Measurements from ENCODE around the gene PFKP. TPM values are rescaled to one million over a fixed set of nuclear protein-coding genes. Genes with fewer than 3 reads are reported as not detected.

The PFKP gene
- total RNA-seq, 1 experiment from 2014 or later: 140 TPM

DNA sequence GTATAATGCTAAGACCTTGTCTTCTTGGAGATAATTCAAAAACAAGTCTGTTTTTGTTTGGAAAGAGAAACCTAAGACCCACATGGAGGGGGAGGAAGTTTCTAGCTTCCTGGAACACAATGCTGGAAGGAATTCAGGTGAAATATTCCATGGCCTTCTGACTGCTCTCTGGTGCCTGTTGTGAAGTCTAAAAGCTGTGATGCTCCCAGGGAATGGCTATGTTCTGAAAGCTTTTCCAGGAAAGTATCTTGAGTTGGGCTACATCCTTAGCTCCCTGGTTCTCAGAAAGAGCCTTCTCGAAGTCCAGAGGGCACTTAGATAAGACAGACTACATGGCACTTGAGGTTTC, 12.5 kb upstream of the PFKP start:
- no TSS peak for BruUV-seq (replicated peaks)
- Histone ChIP-seq H3K36me3 (ENCODE audit: low read depth, low read length) (no peaks in the 10 kb centered on the region), H3F3A (ENCODE audit: low read length, unreplicated experiment) (no peaks in the 10 kb centered on the region), H3K4me1 (ENCODE audit: insufficient read depth, low read length) (no peaks in the 10 kb centered on the region), H4K20me1 (ENCODE audit: low read length) (no peaks in the 10 kb centered on the region), H3K9me3 (ENCODE audit: low read length) (no peaks in the 10 kb centered on the region), H3K4me3 (ENCODE audit: low read length) (no peak overlapping the region), H3K4me2 (ENCODE audit: low read length) (no peak overlapping the region), H3K27ac (ENCODE audit: low read length) (no peak overlapping the region), H3K9me2 (replicated peaks; ENCODE audit: low read length) (no peaks in the 10 kb centered on the region), H3K9ac (ENCODE audit: low read length) (no peak overlapping the region), H2AFZ (ENCODE audit: low read length) (no peak overlapping the region), H3K27me3 (ENCODE audit: low read length) (no peaks in the 10 kb centered on the region), H3K79me2 (ENCODE audit: low read length) (no peaks in the 10 kb centered on the region)
- DNase-seq: no peak
- intact Hi-C loops (cut with micrococcal nuclease): no loop called here
- ATAC-seq: no peak
- ChIA-PET POLR2A (ENCODE audit: unreplicated experiment) (no interaction called here), CTCF (no interaction called here)
- TF ChIP-seq EZH2phosphoT487 (IDR thresholded peaks at IDR 0.05; ENCODE audit: borderline replicate concordance, low read length): no peak
- no peak for TF ChIP-seq EZH2 (IDR thresholded peaks at IDR 0.05; ENCODE audit: low read length, unreplicated experiment)
- no peak for TF ChIP-seq CTCF (conservative IDR thresholded peaks at IDR 0.05; ENCODE audit: low read depth, low read length)

DNA sequence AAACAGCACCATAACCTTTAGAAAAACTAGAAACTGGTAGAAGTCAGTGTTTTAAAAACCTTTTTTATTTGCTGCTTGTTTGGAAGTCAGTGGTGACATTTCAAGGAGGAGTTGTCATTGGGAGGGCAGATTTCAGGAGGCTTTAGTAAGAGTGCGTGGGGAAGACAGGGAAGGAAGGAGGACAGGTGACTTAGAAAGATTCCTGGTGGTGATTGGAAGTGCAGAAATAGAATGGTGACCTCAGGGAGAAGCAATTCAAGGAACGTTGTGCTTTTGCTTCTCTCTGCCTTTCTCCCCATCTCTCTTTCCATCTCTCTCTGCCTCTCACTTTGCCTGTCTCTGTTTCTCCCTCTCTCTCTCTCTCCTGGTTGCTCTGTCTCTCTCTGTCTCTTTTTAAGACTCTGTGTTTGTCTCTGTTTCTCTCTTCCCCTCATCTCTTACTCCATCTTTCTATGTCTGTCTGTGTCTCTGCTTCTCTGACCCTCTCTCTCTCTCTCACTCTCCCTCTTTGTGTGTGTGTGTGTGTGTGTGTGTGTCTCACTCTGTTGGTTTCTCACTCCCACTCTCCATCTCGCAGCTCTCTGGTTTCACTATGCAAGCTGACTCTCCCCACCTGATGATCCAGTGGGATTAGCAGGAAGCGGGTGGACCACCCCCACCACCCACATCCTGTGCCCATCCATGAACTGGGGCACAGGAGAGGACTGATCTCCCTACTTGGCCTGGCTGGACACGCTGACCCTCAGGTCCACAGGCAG, 10.9 kb upstream of the PFKP start:
- TF ChIP-seq CTCF (conservative IDR thresholded peaks at IDR 0.05; ENCODE audit: low read depth, low read length) (no peak), EZH2phosphoT487 (IDR thresholded peaks at IDR 0.05; ENCODE audit: borderline replicate concordance, low read length) (no peak), EZH2 (IDR thresholded peaks at IDR 0.05; ENCODE audit: low read length, unreplicated experiment) (no peak)
- H3F3A ChIP-seq (ENCODE audit: low read length, unreplicated experiment): no peaks in the 10 kb centered on the region
- H3K4me3 ChIP-seq (ENCODE audit: low read length): no peak overlapping the region
- BruUV-seq (replicated peaks): no TSS peak
- H3K27ac ChIP-seq (ENCODE audit: low read length): no peak overlapping the region
- intact Hi-C loops (cut with micrococcal nuclease): no loop called here
- H3K9me3 ChIP-seq (ENCODE audit: low read length): no peaks in the 10 kb centered on the region
- no peak overlapping the region for H3K4me2 ChIP-seq (ENCODE audit: low read length)
- H3K9ac ChIP-seq (ENCODE audit: low read length): no peak overlapping the region
- no peak overlapping the region for H2AFZ ChIP-seq (ENCODE audit: low read length)
- ChIA-PET POLR2A (ENCODE audit: unreplicated experiment) (no interaction called here), CTCF (no interaction called here)
- DNase-seq: no peak
- no peaks in the 10 kb centered on the region for H3K27me3 ChIP-seq (ENCODE audit: low read length)
- no peaks in the 10 kb centered on the region for H3K9me2 ChIP-seq (replicated peaks; ENCODE audit: low read length)
- H3K79me2 ChIP-seq (ENCODE audit: low read length): no peaks in the 10 kb centered on the region
- no peaks in the 10 kb centered on the region for H3K36me3 ChIP-seq (ENCODE audit: low read depth, low read length)
- ATAC-seq: no peak
- H3K4me1 ChIP-seq (ENCODE audit: insufficient read depth, low read length): no peaks in the 10 kb centered on the region
- no peaks in the 10 kb centered on the region for H4K20me1 ChIP-seq (ENCODE audit: low read length)

DNA sequence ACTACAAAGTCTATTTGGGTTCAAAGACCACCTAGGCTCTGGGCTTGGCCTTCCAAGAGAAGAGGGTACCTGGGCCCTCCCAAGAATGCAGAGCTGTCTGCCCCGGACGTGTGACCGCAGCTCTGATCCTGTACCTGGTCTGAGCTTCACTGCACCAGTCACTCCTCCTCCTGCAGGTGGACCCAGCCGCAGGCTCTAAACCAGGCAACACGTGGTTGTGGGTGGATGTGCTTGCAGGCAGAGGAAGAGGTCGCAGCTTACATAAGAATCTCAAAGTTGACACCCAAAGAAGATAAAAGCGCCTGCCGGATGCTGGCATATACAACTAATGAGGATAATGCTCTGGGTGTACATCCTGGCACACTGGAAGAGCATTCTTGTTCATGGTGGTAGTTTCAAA, 9.4 kb upstream of the PFKP start:
- intact Hi-C loops (cut with micrococcal nuclease): no loop called here
- Histone ChIP-seq H3K79me2 (ENCODE audit: low read length) (no peaks in the 10 kb centered on the region), H3K4me2 (ENCODE audit: low read length) (no peak overlapping the region), H3F3A (ENCODE audit: low read length, unreplicated experiment) (no peaks in the 10 kb centered on the region), H3K27ac (ENCODE audit: low read length) (no peak overlapping the region), H4K20me1 (ENCODE audit: low read length) (no peaks in the 10 kb centered on the region), H3K9ac (ENCODE audit: low read length) (no peak overlapping the region), H3K36me3 (ENCODE audit: low read depth, low read length) (no peaks in the 10 kb centered on the region), H3K9me3 (ENCODE audit: low read length) (no peaks in the 10 kb centered on the region), H3K4me1 (ENCODE audit: insufficient read depth, low read length) (no peaks in the 10 kb centered on the region), H3K27me3 (ENCODE audit: low read length) (no peaks in the 10 kb centered on the region), H3K4me3 (ENCODE audit: low read length) (no peak overlapping the region), H2AFZ (ENCODE audit: low read length) (no peak overlapping the region), H3K9me2 (replicated peaks; ENCODE audit: low read length) (no peaks in the 10 kb centered on the region)
- ChIA-PET POLR2A (ENCODE audit: unreplicated experiment) (no interaction called here), CTCF (no interaction called here)
- TF ChIP-seq EZH2 (IDR thresholded peaks at IDR 0.05; ENCODE audit: low read length, unreplicated experiment): no peak
- TF ChIP-seq CTCF (conservative IDR thresholded peaks at IDR 0.05; ENCODE audit: low read depth, low read length): no peak
- no peak for TF ChIP-seq EZH2phosphoT487 (IDR thresholded peaks at IDR 0.05; ENCODE audit: borderline replicate concordance, low read length)
- no TSS peak for BruUV-seq (replicated peaks)
- no peak for ATAC-seq
- no peak for DNase-seq
